Bronchial epithelial cell (primary cell): Measurements from ENCODE around the gene FBXL17. TPM values are rescaled to one million over a fixed set of nuclear protein-coding genes. Genes with fewer than 3 reads are reported as not detected.

Experiments used
- DNase-seq: peaks from one replicate; pipeline ENCODE4 v3.0.0-alpha.2; 2010; ENCODE audit warnings: low read depth
- FAIRE-seq: peaks from 2 replicates; lab custom pipeline; 2011; peaks lifted over from hg19 to GRCh38; lab: Jason Lieb, UNC
- H3K27me3 ChIP-seq: 2 replicates; pipeline ENCODE4 v1.5.1; 2011; ENCODE audit warnings: low read length; ENCODE audit not compliant: control insufficient read depth, insufficient read depth
- H3K36me3 ChIP-seq: 2 replicates; pipeline ENCODE4 v1.5.1; 2011; ENCODE audit warnings: low read length; ENCODE audit not compliant: control insufficient read depth, insufficient read depth
- H3K4me3 ChIP-seq: 2 replicates; pipeline ENCODE4 v1.5.1; 2011; ENCODE audit warnings: mild to moderate bottlenecking, low read depth, low read length, control low read depth
- CTCF ChIP-seq: IDR thresholded peaks from 2 replicates; pipeline ENCODE4 v1.5.1; 2011; ENCODE audit warnings: mild to moderate bottlenecking, moderate library complexity, low read length, control low read depth, inconsistent platforms; ENCODE audit not compliant: insufficient read depth, severe bottlenecking
- total RNA-seq: library from RNA; depleted of rRNA; stranded (reverse); fragments of >200 nt; gene quantifications from 2 replicates; pipeline ENCODE4 v1.2.1, GENCODE V29; 2014

The FBXL17 gene
- total RNA-seq, 1 donor from 2014 or later, result 6.6 TPM

- no peak for FAIRE-seq
- no peak overlapping the region for H3K4me3 ChIP-seq
Measured at GRCh38 chr5:108184940-108185339, 197.0 kb downstream of the FBXL17 start.

GRCh38 chr5:108181975-108182374 is 199.9 kb downstream of the FBXL17 start:
- no peak overlapping the region for H3K4me3 ChIP-seq
- DNase-seq, result no peak
- no peak for TF ChIP-seq CTCF
- H3K36me3 ChIP-seq, result no peaks in the 10 kb centered on the region
- no peak for FAIRE-seq
- H3K27me3 ChIP-seq, result no peaks in the 10 kb centered on the region

More at GRCh38 chr5:108184940-108185339, 197.0 kb downstream of the FBXL17 start:
- no peaks in the 10 kb centered on the region for H3K27me3 ChIP-seq
- H3K36me3 ChIP-seq, result no peaks in the 10 kb centered on the region
- no peak for TF ChIP-seq CTCF
- DNase-seq, result no peak

- no peak for DNase-seq
- H3K4me3 ChIP-seq, result no peak overlapping the region
- FAIRE-seq, result no peak
- no peak for TF ChIP-seq CTCF
- no peaks in the 10 kb centered on the region for H3K27me3 ChIP-seq
- no peaks in the 10 kb centered on the region for H3K36me3 ChIP-seq
Measured at GRCh38 chr5:108174286-108174685, 207.6 kb downstream of the FBXL17 start.

GRCh38 chr5:108171759-108172158 is 210.1 kb downstream of the FBXL17 start:
- DNase-seq (no peak), FAIRE-seq (no peak)
- no peaks in the 10 kb centered on the region for H3K27me3 ChIP-seq
- TF ChIP-seq CTCF, result no peak
- no peaks in the 10 kb centered on the region for H3K36me3 ChIP-seq
- no peak overlapping the region for H3K4me3 ChIP-seq

- DNase-seq, result peak; percentile 20
Measured at GRCh38 chr5:108168915-108169314, 213.0 kb downstream of the FBXL17 start.

More at GRCh38 chr5:108168915-108169314, 213.0 kb downstream of the FBXL17 start:
- no peak overlapping the region for H3K4me3 ChIP-seq
- no peaks in the 10 kb centered on the region for H3K27me3 ChIP-seq
- no peak for FAIRE-seq
- TF ChIP-seq CTCF, result no peak
- H3K36me3 ChIP-seq, result no peaks in the 10 kb centered on the region
